HFFc6 (cell line): Measurements from ENCODE around the gene FZD1. TPM values are rescaled to one million over a fixed set of nuclear protein-coding genes. Genes with fewer than 3 reads are reported as not detected.

Experiments
- DNase-seq: peaks from one replicate; pipeline ENCODE4 v3.0.0-alpha.2; 2018
- H3K27ac Mint-ChIP-seq: 2 replicates; pipeline ENCODE4 v1.8.0; 2020; ENCODE audit warnings: mild to moderate bottlenecking, mixed read lengths
- H3K27me3 Mint-ChIP-seq: 2 replicates; pipeline ENCODE4 v1.8.0; 2021; ENCODE audit warnings: mild to moderate bottlenecking, moderate library complexity, mixed read lengths; ENCODE audit not compliant: insufficient read depth
- H3K36me3 Mint-ChIP-seq: 2 replicates; pipeline ENCODE4 v1.8.0; 2021; ENCODE audit warnings: low read depth, mixed read lengths
- H3K4me1 Mint-ChIP-seq: 2 replicates; pipeline ENCODE4 v1.8.0; 2020; ENCODE audit warnings: low read depth, mixed read lengths
- H3K4me3 Mint-ChIP-seq: 2 replicates; pipeline ENCODE4 v1.8.0; 2020; ENCODE audit warnings: mild to moderate bottlenecking, moderate library complexity, mixed read lengths
- H3K9me3 Mint-ChIP-seq: 2 replicates; pipeline ENCODE4 v1.8.0; 2020; ENCODE audit warnings: mild to moderate bottlenecking, mixed read lengths
- CTCF ChIP-seq: fragments of 200-600 bp; sonication (generic); IDR thresholded peaks from 2 replicates; pipeline ENCODE4 v1.5.0; 2021; ENCODE audit warnings: antibody characterized with exemption, mild to moderate bottlenecking
- total RNA-seq, 6 experiments: library from RNA; stranded (reverse); fragmentation: NEBNext Ultra II Directional; extraction: Animal tissue kit (Norgen Biotek cat#: 25700); gene quantifications; 2 replicates in 1 of 6; 3 replicates in 5 of 6; pipeline ENCODE4 v1.2.3, GENCODE V29; 2021

The FZD1 gene
- total RNA-seq, 6 experiments from 2014 or later = 9.0 to 11.1 (median 9.9) TPM

GRCh38 chr7:91287371-91288084, 23.3 kb downstream of the FZD1 start:
- Mint-ChIP-seq H3K4me3 (no peak overlapping the region), H3K36me3 (no peaks in the 10 kb centered on the region), H3K27me3 (peaks cover 4% of the 10 kb centered on the region), H3K4me1 (peaks cover 22% of the 10 kb centered on the region), H3K9me3 (no peaks in the 10 kb centered on the region), H3K27ac (no peak overlapping the region)
- DNase-seq = no peak
- no peak for TF ChIP-seq CTCF

GRCh38 chr7:91288208-91288824, 24.1 kb downstream of the FZD1 start:
- TF ChIP-seq CTCF = peak; percentile 63
- H3K9me3 Mint-ChIP-seq = no peaks in the 10 kb centered on the region

GRCh38 chr7:91289633-91290254, 25.5 kb downstream of the FZD1 start:
- no peak for DNase-seq
- peaks cover 22% of the 10 kb centered on the region for H3K4me1 Mint-ChIP-seq
- no peaks in the 10 kb centered on the region for H3K36me3 Mint-ChIP-seq
- no peak for TF ChIP-seq CTCF
- no peaks in the 10 kb centered on the region for H3K9me3 Mint-ChIP-seq
- H3K27ac Mint-ChIP-seq = no peak overlapping the region
- H3K4me3 Mint-ChIP-seq = no peak overlapping the region
- peaks cover 14% of the 10 kb centered on the region for H3K27me3 Mint-ChIP-seq

More at GRCh38 chr7:91288208-91288824, 24.1 kb downstream of the FZD1 start:
- Mint-ChIP-seq H3K4me1 (peaks cover 22% of the 10 kb centered on the region), H3K27ac (no peak overlapping the region), H3K36me3 (no peaks in the 10 kb centered on the region), H3K27me3 (peaks cover 10% of the 10 kb centered on the region), H3K4me3 (no peak overlapping the region)
- no peak for DNase-seq

- Mint-ChIP-seq H3K4me3 (no peak overlapping the region), H3K9me3 (no peaks in the 10 kb centered on the region), H3K27me3 (peaks cover 14% of the 10 kb centered on the region), H3K36me3 (no peaks in the 10 kb centered on the region), H3K27ac (no peak overlapping the region), H3K4me1 (peaks cover 8% of the 10 kb centered on the region)
- TF ChIP-seq CTCF = no peak
- no peak for DNase-seq
These were observed 27.1 kb downstream of the FZD1 start for GRCh38 chr7:91291302-91291701.

GRCh38 chr7:91291902-91292301, 27.7 kb downstream of the FZD1 start:
- Mint-ChIP-seq H3K27me3 (peaks cover 16% of the 10 kb centered on the region), H3K9me3 (no peaks in the 10 kb centered on the region), H3K4me3 (no peak overlapping the region), H3K36me3 (no peaks in the 10 kb centered on the region), H3K27ac (no peak overlapping the region), H3K4me1 (peaks cover 2% of the 10 kb centered on the region; the same call in 1 of the 2 replicates)
- TF ChIP-seq CTCF = no peak
- no peak for DNase-seq
